Inferior parietal cortex (tissue), 1 donor: ENCODE data around the gene TVP23B.
"Not testable (repeated sequence)": the region's sequence is repeated elsewhere in the genome, so short reads cannot be mapped to it uniquely, and the experiment has no call there.

ENCODE experiments used
- DNase-seq: peaks from one replicate; pipeline ENCODE4 v3.0.0-alpha.2; 2016; ENCODE audit errors: extremely low spot score

The TVP23B gene

GRCh38 chr17:18780991-18781718, at the start of gene TVP23B:
TSS of gene TVP23B (plus strand) at chr17:18781183. CDS start at chr17:18781294, 111 bp downstream.
- peak; percentile 89 for DNase-seq

- not testable (repeated sequence) for DNase-seq
Observed at GRCh38 chr17:18732438-18732837, 48.5 kb upstream of the TVP23B start.

GRCh38 chr17:18733350-18733749, 47.6 kb upstream of the TVP23B start:
- not testable (repeated sequence) for DNase-seq

- not testable (repeated sequence) for DNase-seq
Observed at GRCh38 chr17:18739616-18740391, 41.2 kb upstream of the TVP23B start.

- DNase-seq, result not testable (repeated sequence)
Observed at GRCh38 chr17:18741228-18741627, 39.8 kb upstream of the TVP23B start.

- not testable (repeated sequence) for DNase-seq
Observed at GRCh38 chr17:18743699-18744421, 37.1 kb upstream of the TVP23B start, which contains the start of gene FBXW10. TSS of gene FBXW10 (plus strand) at chr17:18744054. CDS start at chr17:18744245, 191 bp downstream.

GRCh38 chr17:18744726-18745125, 36.3 kb upstream of the TVP23B start:
- DNase-seq, result not testable (repeated sequence)

- not testable (repeated sequence) for DNase-seq
Observed at GRCh38 chr17:18746551-18746950, 34.4 kb upstream of the TVP23B start.

GRCh38 chr17:18747501-18747900, 33.5 kb upstream of the TVP23B start:
- DNase-seq, result not testable (repeated sequence)

- DNase-seq, result not testable (repeated sequence)
Observed at GRCh38 chr17:18750242-18750641, 30.7 kb upstream of the TVP23B start.

GRCh38 chr17:18753829-18754409, 27.1 kb upstream of the TVP23B start:
- DNase-seq, result not testable (repeated sequence)

- not testable (repeated sequence) for DNase-seq
Observed at GRCh38 chr17:18755969-18756368, 25.0 kb upstream of the TVP23B start.

GRCh38 chr17:18757368-18758044, 23.5 kb upstream of the TVP23B start:
- DNase-seq, result not testable (repeated sequence)

GRCh38 chr17:18758344-18758743, 22.6 kb upstream of the TVP23B start:
- not testable (repeated sequence) for DNase-seq

- DNase-seq, result not testable (repeated sequence)
Observed at GRCh38 chr17:18760221-18760620, 20.8 kb upstream of the TVP23B start.

GRCh38 chr17:18770572-18770971, 10.4 kb upstream of the TVP23B start:
- DNase-seq, result not testable (repeated sequence)

GRCh38 chr17:18771066-18771465, 9.9 kb upstream of the TVP23B start:
- DNase-seq, result not testable (repeated sequence)

GRCh38 chr17:18772471-18772870, 8.5 kb upstream of the TVP23B start:
- no peak for DNase-seq

GRCh38 chr17:18781805-18782204, 822 bp downstream of the TVP23B start:
- not testable (repeated sequence) for DNase-seq

- DNase-seq, result not testable (repeated sequence)
Observed at GRCh38 chr17:18785933-18786332, 5.0 kb downstream of the TVP23B start.

- DNase-seq, result not testable (repeated sequence)
Observed at GRCh38 chr17:18786890-18787289, 5.9 kb downstream of the TVP23B start.
